Ovary (tissue), 1 donor: ENCODE measurements around the gene HCLS1.

ENCODE experiments used
- EP300 ChIP-seq: sonication (generic); formaldehyde crosslinking; IDR thresholded peaks from one replicate; pipeline ENCODE4 v1.6.1; 2017; ENCODE audit warnings: antibody characterized with exemption
- POLR2A ChIP-seq: fragments of 450-650 bp; IDR thresholded peaks from one replicate; pipeline ENCODE4 v1.6.1; 2017; ENCODE audit warnings: antibody characterized with exemption, mild to moderate bottlenecking, moderate library complexity

- TF ChIP-seq POLR2A: no peak
- no peak for TF ChIP-seq EP300
Observed at GRCh38 chr3:121621491-121621890, 39.2 kb downstream of the HCLS1 start.
